H1 (cell line): ENCODE results near the gene KLF2. TPM values are rescaled to one million over a fixed set of nuclear protein-coding genes. Genes with fewer than 3 reads are reported as not detected.

Source experiments
- CREB1 ChIP-seq: IDR thresholded peaks from 2 replicates; pipeline ENCODE4 v1.6.1; 2012; ENCODE audit warnings: inconsistent platforms
- EZH2 ChIP-seq: fragments of 200-600 bp; sonication (generic); IDR thresholded peaks from 2 replicates; pipeline ENCODE4 v1.7.1; 2012; ENCODE audit warnings: low read depth, mild to moderate bottlenecking, moderate library complexity, low read length, inconsistent platforms; ENCODE audit not compliant: severe bottlenecking
- FOSL1 ChIP-seq: IDR thresholded peaks from 2 replicates; pipeline ENCODE4 v1.6.1; 2011; ENCODE audit warnings: mild to moderate bottlenecking, low read depth, low read length, moderate library complexity; ENCODE audit not compliant: insufficient read depth
- GABPA ChIP-seq: IDR thresholded peaks from 2 replicates; pipeline ENCODE4 v1.6.1; 2011; ENCODE audit warnings: mild to moderate bottlenecking, low read length, moderate library complexity, borderline replicate concordance; ENCODE audit not compliant: insufficient read depth
- SAP30 ChIP-seq: fragments of 300-600 bp; sonication (generic); IDR thresholded peaks from 2 replicates; pipeline ENCODE4 v1.7.1; 2012; ENCODE audit warnings: low read length, moderate library complexity, mild to moderate bottlenecking, inconsistent platforms; ENCODE audit not compliant: insufficient read depth, insufficient replicate concordance
- polyA plus RNA-seq, 7 experiments: library from polyadenylated mRNA; depleted of rRNA in 3 of 7; stranded (reverse) in 5 of 7; unstranded in 2 of 7; fragments of >200 nt in 5 of 7; fragments of 200-250 nt in 2 of 7; gene quantifications; 1 replicate in 5 of 7; 2 replicates in 1 of 7; 4 replicates in 1 of 7; pipeline versions ENCODE4 v1.2.1 to v1.2.3, GENCODE V29; 2011 to 2013; ENCODE audit warnings: missing spikeins in 2 of 7, mixed read lengths in 2 of 7
- total RNA-seq: library from RNA; stranded (reverse); fragmentation: NEBNext Ultra II Directional; extraction: Animal tissue kit (Norgen Biotek cat#: 25700); gene quantifications from 2 replicates; pipeline ENCODE4 v1.2.1, GENCODE V29; 2021

The KLF2 gene
- total and polyA plus RNA-seq, 2 of the 8 experiments (the other 6 are each of a cell fraction or from before 2014, with no cell fraction given), result 0.19 to 0.33 TPM

GRCh38 chr19:16319481-16319880, 5.1 kb upstream of the KLF2 start (continued):
- TF ChIP-seq CREB1, result no peak
- no peak for TF ChIP-seq SAP30
- TF ChIP-seq FOSL1, result no peak
- no peak for TF ChIP-seq EZH2
- no peak for TF ChIP-seq GABPA
